ENCODE data around the gene STXBP3. TPM values are rescaled to one million over a fixed set of nuclear protein-coding genes. Genes with fewer than 3 reads are reported as not detected.
"Not testable (repeated sequence)": the region's sequence is repeated elsewhere in the genome, so short reads cannot be mapped to it uniquely, and the experiment has no call there.

The STXBP3 gene
- total RNA-seq, 1 donor from 2014 or later = 53.0 TPM

DNA sequence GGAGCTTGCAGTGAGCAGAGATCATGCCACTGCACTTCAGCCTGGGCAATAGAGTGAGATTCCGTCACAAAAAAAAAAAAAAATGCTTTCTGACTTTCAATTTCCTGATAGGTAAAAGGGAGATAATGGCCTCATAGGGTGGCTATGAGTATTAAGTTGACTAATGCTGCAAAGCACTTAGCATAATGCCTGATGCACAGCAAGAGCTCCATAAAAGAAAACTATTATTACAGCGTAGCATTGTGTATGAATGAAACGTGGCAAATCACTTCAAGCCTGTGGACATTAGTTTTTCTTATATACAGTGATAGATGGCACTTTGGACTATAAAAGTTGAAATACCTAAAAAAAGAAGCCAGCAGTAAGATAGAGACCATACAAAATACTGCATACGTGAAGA is 17.0 kb upstream of the STXBP3 start:
- no peak for DNase-seq (ENCODE audit: low read depth in 2 of 2)

DNA sequence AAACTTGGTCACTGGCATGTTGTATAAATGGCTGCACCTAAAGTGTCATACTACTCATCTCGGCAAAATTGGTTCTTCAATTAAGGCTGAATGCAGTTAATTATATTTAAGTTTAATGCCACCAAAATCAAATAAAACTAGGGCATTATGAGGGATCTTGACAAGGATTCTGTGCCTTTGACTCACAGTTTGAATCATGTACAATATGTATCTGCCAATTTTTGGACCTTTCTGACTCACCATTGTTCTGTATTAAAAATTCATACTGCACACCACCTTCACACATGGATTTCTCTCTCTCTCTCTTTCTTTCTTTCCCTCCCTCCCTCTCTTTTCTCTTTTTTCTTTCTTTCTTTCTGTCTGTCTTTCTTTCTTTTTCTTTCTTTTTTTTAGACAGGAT is 14.1 kb upstream of the STXBP3 start:
- DNase-seq (ENCODE audit: low read depth in 2 of 2) = no peak

DNA sequence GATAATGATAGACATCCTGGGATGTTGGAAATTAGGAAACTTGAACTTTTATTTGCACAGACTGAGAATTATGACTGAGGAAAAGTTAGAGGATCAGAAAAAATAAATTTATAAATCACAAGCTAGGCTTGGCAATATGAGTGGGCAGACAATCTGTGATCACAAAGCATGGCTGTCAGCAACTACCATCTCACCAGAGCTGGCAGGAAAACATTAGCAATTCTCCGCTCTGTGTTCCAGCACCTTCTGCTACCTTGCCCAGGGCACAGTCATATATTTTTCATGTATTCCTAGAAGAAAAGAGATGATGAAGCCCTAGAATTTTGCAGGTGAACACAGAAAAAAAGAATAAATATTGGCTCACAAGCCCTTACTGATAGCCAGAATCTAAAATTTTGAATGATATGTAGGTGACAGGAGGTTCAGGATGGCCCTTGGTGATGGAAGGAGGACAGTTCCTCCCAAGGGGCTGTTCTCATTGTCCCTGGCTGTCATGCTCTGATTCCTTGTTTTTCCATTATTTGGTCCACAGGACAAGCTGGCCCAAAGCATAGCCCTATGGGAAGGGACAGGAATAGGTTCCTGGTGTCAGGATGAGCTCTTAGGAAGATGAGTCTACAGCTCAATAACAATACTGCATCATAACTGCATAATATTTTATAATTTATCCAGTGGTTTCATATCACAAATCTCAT is 12.2 kb upstream of the STXBP3 start:
- DNase-seq (ENCODE audit: low read depth in 2 of 2) = no peak

DNA sequence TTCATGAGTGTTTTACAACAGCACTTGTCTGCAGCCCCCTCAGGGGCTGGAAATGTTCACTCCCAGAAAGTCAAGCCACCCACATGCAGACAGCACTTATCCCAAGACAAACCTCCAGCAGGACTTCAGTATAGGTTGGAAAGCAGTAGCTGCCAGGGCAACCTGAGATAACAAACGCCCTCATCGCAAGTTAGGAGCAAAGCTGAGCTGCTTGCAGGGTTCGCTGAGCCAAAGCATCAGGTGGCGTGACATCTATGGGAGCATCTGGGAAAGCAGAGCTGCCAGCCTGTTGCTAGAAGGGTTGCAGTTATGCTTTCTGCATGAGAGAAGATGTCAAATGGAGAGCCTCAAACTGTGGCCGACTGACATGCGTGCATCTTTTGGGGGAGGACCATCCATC is 4.2 kb upstream of the STXBP3 start:
- no peak for DNase-seq (ENCODE audit: low read depth in 2 of 2)

DNA sequence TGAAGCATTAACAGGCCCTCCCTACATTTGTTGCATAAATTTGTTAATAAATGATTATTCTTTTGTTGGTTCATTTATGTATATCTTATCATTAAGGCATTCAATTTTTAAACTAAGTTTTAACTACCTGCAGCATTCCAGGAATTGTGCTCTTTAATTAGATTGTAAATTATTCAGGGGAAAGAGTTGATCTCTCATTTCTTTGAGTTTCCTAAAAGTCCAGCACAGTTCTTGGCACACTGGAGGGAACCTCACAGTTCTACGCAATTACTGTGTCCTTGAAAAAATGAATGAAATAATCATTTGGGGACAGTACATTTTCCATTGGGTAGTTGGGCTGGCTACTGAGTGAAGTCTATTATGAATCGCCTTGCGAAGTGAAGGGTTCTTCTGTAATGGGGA is 493 bp upstream of the STXBP3 start:
- DNase-seq (ENCODE audit: low read depth in 2 of 2) = no peak

DNA sequence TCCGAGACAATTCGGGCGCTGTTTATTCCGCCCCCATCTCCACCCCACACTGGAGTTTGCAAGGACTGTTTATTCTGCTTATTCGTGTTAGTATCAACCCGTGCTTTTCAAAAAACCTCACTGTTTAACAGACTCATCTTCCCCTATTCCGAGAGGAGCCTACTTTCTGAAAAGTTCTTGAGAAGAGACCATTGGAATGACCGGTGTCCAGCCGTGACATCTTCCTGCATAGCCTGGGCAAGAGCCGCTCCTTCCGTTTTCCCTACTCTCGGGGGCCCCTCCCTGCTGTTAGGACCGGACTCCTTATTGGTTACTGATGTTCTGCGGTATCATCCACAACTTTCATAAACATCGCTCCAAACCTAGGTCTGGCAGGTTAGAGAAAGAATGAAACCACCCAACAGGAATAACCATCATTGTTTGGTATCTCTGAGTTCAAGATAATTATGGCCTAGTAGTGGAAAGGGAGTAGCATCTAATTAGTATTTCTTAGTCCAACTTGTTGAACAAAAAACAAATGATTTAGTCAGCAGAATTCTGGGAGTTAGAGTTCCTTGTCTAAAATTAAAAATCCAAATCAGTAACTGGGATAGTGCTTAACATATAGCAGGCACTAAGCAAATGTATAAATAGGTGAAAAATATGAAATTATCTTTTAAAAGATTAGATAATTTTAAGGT is 837 bp downstream of the STXBP3 start:
- DNase-seq (ENCODE audit: low read depth in 2 of 2) = peak; percentile 90 to 91

DNA sequence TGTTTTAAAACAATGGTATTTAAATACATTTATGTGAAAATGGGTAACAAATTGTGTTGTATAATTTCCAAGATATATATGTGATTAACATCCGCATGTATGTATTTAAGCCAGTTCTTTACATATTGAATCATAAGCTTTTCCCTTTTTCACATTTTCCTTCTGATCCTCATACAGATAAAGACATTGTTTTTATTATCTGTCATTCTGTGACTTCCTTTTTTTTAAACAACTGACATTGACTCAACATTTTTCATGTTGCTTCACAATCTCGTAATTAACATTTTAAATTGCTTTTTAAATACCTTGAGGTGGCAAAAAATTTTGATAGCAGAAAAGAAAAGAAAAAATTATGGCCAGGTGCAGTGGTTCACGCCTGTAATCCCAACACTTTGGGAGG is 1.4 kb downstream of the STXBP3 start:
- no peak for DNase-seq (ENCODE audit: low read depth in 2 of 2)

DNA sequence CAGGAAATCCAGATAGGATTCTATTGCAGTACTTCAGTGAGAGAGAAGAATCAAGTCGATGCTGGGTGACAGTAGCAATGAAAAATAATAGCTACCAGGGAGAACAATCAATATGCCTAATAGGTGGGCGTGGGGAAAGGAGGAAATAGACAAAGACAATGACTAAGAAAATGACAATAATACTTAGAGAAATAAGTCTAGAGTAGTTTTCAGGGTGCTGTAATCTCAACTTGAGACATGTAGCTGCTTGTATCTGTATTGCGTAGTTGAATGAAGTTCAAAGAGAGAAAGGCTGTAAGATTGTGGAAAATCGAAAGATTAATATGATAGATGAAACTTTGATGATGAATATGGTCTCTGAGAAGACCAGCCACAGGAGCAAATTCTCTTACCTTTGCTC is 2.6 kb downstream of the STXBP3 start:
- no peak for DNase-seq (ENCODE audit: low read depth in 2 of 2)

DNA sequence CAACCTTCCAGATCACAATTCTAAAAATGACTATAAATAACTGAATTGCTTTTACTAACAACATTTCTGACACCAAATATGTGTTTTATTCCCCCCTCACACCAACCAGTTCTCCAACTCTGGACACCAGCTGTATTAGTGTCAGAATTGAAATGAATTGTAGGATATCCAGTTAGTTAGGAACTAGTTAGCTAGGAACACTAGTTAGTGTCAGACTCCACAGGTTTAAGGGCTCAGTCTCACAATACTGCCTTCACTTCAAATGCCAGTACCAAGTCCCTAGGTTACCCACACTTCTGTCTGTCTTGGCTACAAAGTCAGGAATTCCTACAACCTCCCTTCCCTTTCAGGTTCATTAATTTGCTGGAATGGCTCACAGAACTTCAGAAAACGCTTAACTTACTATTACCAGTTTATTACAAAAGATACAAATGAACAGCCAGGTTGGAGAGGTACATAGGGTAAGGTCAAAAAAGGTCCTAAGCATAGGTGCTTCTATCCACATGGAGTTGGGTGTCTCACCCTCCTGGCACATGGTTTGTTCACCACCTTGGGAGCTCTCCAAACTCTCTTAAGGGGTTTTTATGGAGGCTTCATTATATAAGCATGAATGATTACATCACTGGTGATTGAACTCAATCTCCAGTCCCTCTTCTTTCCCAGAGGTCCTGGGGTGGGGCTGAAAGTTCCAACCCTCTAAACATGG is 4.2 kb downstream of the STXBP3 start:
- DNase-seq (ENCODE audit: low read depth in 2 of 2) = no peak

DNA sequence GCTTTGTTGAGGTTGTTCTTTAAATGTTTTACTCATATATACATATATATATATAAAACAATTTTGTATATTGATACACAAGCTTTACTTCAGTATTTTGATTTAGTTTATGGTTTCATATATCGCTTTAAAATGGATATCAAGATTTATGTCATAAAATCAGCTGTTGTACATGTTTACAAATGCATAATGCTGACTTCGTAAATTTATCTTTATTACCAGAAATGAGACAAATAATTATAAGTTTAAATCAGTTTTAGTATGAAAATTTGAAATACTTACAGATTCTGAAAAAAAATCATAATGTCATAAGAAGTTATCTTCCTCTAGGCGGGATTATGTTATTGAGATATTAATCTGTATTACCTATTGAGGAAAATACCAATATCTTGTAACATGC is 6.9 kb downstream of the STXBP3 start:
- DNase-seq (ENCODE audit: low read depth in 2 of 2) = no peak

DNA sequence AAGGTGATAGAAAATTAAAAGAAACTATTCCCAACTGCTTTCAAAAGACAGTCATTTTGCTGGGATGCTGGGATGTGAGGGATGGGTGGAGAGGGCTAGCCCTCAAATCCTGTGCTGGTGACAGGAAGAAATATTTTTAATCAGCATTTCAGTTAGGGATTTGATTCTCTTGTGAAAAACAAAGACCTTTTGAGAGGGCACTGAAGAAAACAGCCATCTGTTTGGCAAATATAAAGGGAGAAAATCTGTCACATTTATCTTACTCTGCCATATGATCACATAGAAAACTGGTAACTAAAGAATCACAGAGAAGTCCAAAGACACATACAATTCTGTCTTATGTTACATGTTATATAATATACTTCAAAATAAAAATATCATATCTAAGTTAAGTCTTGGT is 12.3 kb downstream of the STXBP3 start:
- no peak for DNase-seq (ENCODE audit: low read depth in 2 of 2)

DNA sequence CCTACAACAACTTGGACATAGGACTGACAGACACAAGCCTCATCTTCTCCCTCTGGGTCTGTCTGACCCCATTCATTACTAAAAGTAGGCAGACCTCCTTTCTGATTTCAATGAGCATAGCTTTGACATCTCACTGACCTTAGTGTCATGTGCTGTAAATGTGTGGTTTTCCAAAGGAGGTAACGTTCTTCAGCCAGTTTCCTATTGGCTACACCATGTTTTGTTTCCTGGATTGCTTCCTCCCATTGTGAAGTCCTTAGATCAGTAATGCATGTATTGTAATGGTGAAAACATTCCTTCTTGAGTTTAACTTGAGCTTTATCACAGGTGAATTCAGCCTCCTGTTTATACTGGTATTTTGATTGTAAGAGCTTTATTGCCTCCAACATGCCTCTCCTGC is 20.6 kb downstream of the STXBP3 start:
- peak; percentile 82 to 88 for DNase-seq (ENCODE audit: low read depth in 2 of 2)

DNA sequence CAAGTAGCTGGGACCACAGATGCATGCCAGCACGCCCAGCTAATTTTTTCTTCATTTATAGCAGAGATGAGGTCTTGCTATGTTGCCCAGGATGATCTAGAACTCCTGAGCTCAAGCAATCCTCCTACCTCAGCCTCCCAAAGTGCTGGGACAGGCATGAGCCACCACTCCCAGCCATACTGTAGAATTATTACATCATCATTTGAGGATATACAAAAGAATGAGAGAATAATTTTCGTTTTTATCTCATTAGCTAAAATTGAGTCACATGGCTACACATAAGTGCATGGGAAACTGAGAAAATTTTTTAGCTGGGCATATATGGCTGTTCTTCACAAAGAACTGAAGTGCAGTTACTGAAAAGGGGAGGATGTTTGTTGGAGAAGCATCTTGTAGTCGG is 21.2 kb downstream of the STXBP3 start:
- DNase-seq (ENCODE audit: low read depth in 2 of 2) = no peak

DNA sequence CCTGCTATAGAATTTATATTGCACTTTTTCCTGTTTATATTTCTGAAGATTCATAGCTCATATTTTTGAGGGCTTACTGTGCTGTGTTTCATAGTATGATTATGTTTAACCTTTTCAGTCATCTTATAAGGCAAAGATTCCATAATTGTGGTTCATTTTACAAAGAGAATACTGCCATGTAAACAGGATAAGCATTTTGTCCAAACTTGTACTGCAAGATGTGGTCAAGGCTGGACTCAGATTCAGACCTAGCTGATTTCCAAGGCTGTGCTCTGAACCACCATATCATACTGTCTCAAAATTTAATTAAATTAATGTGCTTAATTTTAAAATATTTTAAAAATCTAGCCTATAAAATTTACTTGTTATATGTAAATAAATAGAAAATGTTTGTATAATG is 31.4 kb downstream of the STXBP3 start:
- no peak for DNase-seq (ENCODE audit: low read depth in 2 of 2)

DNA sequence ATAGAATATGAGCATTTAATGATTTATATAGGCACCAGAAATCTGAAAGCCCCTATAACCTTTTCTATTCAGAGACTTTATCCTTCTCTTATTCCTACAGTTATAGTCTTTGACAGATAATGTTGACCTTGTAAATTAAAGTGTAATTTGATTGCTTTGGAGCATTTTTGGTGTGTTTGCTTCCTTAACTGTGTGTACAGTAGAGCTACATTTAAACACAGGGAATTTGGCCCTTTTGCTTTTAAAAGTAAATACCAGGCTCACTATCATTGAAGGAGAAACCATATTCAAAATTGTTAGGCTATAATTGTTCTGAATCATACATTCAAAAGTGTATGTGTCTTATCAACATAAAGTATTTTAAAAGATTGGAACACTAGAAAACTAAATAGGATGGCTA is 33.0 kb downstream of the STXBP3 start:
- DNase-seq (ENCODE audit: low read depth in 2 of 2) = no peak

DNA sequence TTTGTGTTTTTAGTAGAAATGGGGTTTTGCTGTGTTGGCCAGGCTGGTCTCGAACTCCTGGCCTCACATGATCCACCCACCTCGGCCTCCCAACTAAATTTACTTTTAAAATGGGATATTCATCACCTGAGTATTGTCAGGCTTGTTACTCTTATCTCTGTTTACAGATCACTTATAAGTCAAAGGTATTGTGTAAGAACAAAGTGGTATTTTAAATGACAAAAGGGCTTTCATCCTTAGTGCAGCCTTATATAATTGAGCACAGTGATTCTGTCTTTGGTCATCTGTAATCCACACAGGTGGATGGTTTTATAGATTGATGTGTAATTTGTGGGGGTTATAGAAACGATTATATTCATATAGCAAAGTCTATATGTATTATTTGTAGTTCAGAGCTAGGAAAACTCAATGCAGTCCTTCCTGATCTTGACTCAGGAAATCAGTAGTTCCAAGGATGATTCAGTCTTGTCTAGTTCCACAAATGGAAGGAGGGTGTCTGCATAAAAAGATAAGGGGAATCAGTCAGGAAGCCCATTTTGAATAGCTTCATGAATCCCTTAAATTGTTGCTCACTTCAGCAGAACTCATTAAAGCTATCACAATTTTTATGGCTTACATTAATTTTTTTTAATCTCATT is 34.6 kb downstream of the STXBP3 start:
- peak; percentile 3 to 11 for DNase-seq (ENCODE audit: low read depth in 2 of 2)

DNA sequence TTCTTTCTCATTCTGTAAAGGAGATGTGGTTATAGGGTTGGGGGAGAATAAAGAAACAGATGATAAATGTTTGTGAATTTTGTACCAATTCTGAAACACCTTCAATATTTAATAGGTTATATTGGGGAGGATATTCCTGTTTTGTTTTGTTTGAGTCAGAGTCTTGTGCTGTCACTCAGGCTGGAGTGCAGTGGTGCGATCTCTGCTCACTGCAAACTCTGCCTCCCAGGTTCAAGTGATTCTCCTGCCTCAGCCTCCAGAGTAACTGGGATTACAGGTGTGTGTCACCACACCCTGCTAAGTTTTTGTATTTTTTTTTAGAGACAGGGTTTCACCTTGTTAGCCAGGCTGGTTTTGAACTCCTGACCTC is 35.1 kb downstream of the STXBP3 start:
- not testable (repeated sequence) for DNase-seq (ENCODE audit: low read depth in 2 of 2)

DNA sequence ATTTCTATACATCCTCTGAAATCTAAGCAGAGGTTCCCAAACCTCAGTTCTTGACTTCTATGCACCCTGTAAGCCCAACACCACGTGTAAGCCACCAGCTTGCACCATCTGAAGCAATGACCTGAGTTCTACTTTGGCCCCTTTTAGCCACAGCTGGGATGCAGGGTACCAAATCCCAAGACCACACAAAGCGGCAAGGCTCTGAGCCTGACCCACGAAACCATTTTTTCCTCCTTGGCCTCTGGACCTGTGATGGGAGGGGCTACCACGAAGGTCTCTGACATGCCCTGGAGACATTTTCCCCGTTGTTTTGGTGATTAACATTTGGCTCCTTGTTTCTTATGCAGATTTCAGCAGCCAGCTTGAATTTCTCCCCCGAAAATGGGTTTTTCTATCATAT is 38.8 kb downstream of the STXBP3 start:
- DNase-seq (ENCODE audit: low read depth in 2 of 2) = no peak

DNA sequence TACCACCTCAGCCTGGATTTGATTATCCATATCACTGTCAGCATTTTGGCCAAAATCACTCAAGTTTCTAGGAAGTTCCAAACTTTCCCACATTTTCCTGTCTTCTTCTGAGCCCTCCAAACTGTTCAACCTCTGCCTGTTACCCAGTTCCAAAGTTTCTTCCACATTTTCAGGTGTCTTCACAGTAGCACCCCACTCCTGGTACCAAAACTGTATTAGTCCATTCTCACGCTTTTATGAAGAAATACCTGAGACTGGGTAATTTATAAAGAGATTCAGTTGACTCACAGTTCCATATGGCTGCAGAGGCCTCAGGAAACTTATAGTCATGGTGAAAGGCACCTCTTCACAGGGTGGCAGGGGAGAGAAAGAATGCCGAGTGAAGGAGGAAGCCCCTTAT is 39.4 kb downstream of the STXBP3 start:
- DNase-seq (ENCODE audit: low read depth in 2 of 2) = no peak

DNA sequence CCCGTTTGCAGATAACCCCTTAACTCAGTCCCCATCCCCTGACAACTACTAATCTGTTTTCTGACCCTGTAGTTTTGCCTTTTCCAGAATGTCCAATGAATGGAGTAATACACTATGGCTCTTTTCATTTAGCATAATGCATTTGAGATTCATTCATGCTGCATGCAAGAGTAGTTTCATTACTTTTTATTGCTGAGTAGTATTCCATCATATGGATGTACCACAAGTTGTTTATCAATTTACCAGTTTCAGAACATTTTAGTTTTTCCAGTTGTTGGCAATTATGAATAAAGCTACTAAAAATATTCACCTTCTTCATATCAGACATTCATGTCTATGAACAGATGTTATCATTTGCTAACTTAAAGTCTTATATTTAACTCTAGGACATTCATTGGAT is 45.3 kb downstream of the STXBP3 start:
- DNase-seq (ENCODE audit: low read depth in 2 of 2) = no peak

DNA sequence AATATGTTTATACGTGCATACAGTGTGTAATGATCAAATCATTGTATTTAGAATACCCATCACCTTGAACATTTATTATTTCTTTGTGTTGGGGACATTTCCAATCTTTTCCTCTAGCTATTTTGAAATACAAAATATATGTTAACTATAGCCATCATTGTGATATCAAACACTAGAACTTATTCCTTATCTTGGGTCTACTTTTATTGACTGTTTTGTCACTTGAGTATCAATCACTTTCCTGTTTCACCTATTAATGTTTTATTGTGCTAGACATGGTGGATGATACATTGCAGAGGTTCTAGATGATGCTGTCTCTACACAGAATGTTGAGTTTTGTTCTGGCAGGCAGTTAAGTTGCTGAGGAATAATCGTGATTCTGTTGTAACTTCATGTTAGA is 45.9 kb downstream of the STXBP3 start:
- DNase-seq (ENCODE audit: low read depth in 2 of 2) = no peak

DNA sequence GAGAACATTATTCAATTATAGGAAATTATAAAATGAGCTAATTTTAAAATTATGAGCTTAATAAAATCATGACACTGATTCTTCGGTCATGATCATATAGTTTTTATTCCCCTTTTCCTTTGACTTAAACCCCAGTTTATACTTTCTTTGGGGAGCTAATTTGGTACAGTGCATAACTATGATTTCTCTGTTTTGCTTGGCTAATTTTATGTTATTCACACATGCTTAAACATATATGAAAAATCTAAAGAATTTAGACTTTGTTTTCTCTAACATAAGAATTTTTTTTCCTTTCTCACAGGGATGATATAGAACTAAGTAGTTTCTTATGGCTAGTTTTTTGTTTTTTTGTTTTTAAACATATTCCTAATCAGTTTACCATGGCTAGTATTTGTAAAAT is 52.5 kb downstream of the STXBP3 start:
- no peak for DNase-seq (ENCODE audit: low read depth in 2 of 2)

DNA sequence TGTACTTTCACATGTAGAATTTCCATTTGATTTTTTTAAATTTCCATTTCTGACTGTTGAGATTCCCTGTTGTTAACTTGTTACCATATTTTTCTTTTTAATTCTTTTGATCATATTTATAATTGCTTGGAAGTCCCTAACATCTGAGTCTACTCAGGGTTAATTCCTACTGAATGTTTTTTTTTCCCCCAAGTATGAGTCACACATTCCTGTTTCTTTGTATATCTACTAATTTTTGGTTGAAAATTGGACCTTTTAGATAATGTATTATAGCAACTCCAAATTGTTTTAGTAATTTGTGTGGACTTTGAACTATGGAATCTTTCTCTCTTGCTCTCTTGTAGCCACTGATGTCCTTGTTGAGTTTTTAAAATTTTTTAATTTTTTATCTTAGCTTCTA is 54.6 kb downstream of the STXBP3 start:
- DNase-seq (ENCODE audit: low read depth in 2 of 2) = peak; percentile 24 to 49
